Ovary (tissue), 9 donors: ENCODE data around the gene STAC2. TPM values are rescaled to one million over a fixed set of nuclear protein-coding genes. Genes with fewer than 3 reads are reported as not detected.

Source experiments
- DNase-seq, 5 donors: peaks; one replicate each; pipeline ENCODE4 v3.0.0-alpha.2; 2019 to 2020
- H3K27ac ChIP-seq, 2 donors: fragments of 200-600 bp; one replicate each; pipeline versions ENCODE4 v1.5.1 to v1.8.0; 2019 to 2022
- H3K27me3 ChIP-seq: fragments of 200-600 bp; one replicate; pipeline ENCODE4 v1.8.0; 2022
- H3K36me3 ChIP-seq: fragments of 200-600 bp; sonication (generic); one replicate; pipeline ENCODE4 v1.5.1; 2019
- H3K4me1 ChIP-seq: one replicate; pipeline ENCODE4 v1.8.1; 2013; ENCODE audit warnings: mild to moderate bottlenecking, moderate library complexity; ENCODE audit not compliant: insufficient read depth
- H3K4me3 ChIP-seq: fragments of 200-600 bp; sonication (generic); one replicate; pipeline ENCODE4 v1.5.1; 2017
- H3K9me3 ChIP-seq, 2 donors: fragments of 200-600 bp in 1 of 2; sonication (generic) in 1 of 2; one replicate each; pipeline versions ENCODE4 v1.5.1 to v1.8.1; 2013 to 2019; ENCODE audit warnings: mild to moderate bottlenecking in 1 of 2, moderate library complexity in 1 of 2
- CTCF ChIP-seq, 3 donors: fragments of 450-650 bp in 2 of 3; fragments of 200-600 bp in 1 of 3; IDR thresholded peaks; one replicate each; pipeline versions ENCODE4 v1.5.1 to v1.8.0; 2016 to 2022; ENCODE audit warnings: antibody characterized with exemption in 3 of 3, mild to moderate bottlenecking in 1 of 3
- EP300 ChIP-seq: sonication (generic); formaldehyde crosslinking; IDR thresholded peaks from one replicate; pipeline ENCODE4 v1.6.1; 2017; ENCODE audit warnings: antibody characterized with exemption
- POLR2A ChIP-seq: fragments of 450-650 bp; IDR thresholded peaks from one replicate; pipeline ENCODE4 v1.6.1; 2017; ENCODE audit warnings: antibody characterized with exemption, mild to moderate bottlenecking, moderate library complexity
- WGBS, 3 donors: extraction: QIAGEN DNeasy Blood & Tissue Kit in 1 of 3; methylation state at CpG; one replicate each; pipeline versions ENCODE4 v1.1.5 to v1.1.7; 2013 to 2017; 5-methylcytosine and 5-hydroxymethylcytosine counted together
- intact Hi-C, 4 donors: fragments of 100-400 bp; cut with DNase I; formaldehyde crosslinking; loops; one replicate each; pipeline versions ENCODE4 v1.11.0 to v1.15.1; 2022 to 2023
- polyA plus RNA-seq, 2 donors: library from polyadenylated mRNA; stranded (reverse); fragments of 200-250 nt in 1 of 2; fragments of 350-450 nt in 1 of 2; fragmentation: Illumina TruSeq in 1 of 2; extraction: RNeasy Lipid Tissue Mini Kit (QIAGEN cat#74804) in 1 of 2; gene quantifications; one replicate each; pipeline ENCODE4 v1.2.3, GENCODE V29; 2013 to 2014
- total RNA-seq, 7 donors: library from RNA; depleted of rRNA in 2 of 7; stranded (reverse); fragments of >200 nt in 2 of 7; fragmentation: NEBNext Ultra II Directional in 3 of 7; extraction: Animal tissue kit (Norgen Biotek cat#: 25700) in 3 of 7; gene quantifications; one replicate each; pipeline versions ENCODE4 v1.1.0 to v1.2.4, GENCODE V29; 2016 to 2023
- donor health status: DM: no; HTN: no; CAD: no; lungs with moderate emphysema.
- donor health status: DM: no; HTN: no; CAD: no.
- donor health status: Bipolar disorder and iron deficiency.
- donor health status: DM: yes; HTN: yes; CAD: no.
- donor health status: DM: no; HTN: no; CAD: no.
- donor health status: DM: yes; HTN: yes; CAD: no.

Gene STAC2
- total and polyA plus RNA-seq, 9 donors: 0.29 to 5.4 (median 0.70) TPM; not detected in 1

- TF ChIP-seq EP300 (no peak), POLR2A (no peak), CTCF (IDR thresholded peaks at IDR 0.05) (no peak)
- no peaks in the 10 kb centered on the region for H3K9me3 ChIP-seq
- no peaks in the 10 kb centered on the region for H3K4me1 ChIP-seq
- no peaks in the 10 kb centered on the region for H3K27me3 ChIP-seq
- no peak overlapping the region for H3K4me3 ChIP-seq
- no peak for DNase-seq
- WGBS, 3 donors: 22 to 26% (median 25%) methylated on average over 16 of the region's 16 CpGs
- intact Hi-C loops: loop anchor here in 3 of 4 donors (5.0 to 10.0 kb wide), 6 partner anchors 32 to 275 kb away; partner anchors contain the start of genes ARL5C (in 1 of the 3), CACNB1 (in 1 of the 3) and FBXO47 (in 1 of the 3)
- no peaks in the 10 kb centered on the region for H3K36me3 ChIP-seq
- no peak overlapping the region for H3K27ac ChIP-seq
Measured at GRCh38 chr17:39239640-39240314, 14.0 kb upstream of the STAC2 start.

- TF ChIP-seq POLR2A: no peak
- intact Hi-C loops: loop anchor here in 2 of 4 donors (10.0 kb wide), 2 partner anchors 74 to 254 kb away; partner anchors contain the start of gene ARL5C (in 1 of the 2)
- DNase-seq: no peak
- no peak overlapping the region for H3K27ac ChIP-seq
- H3K4me3 ChIP-seq: no peak overlapping the region
- H3K27me3 ChIP-seq: no peaks in the 10 kb centered on the region
- H3K9me3 ChIP-seq: no peaks in the 10 kb centered on the region
- WGBS, 3 donors: 47 to 54% (median 51%) methylated on average over 13 to 15 of the region's 15 CpGs
- H3K36me3 ChIP-seq: no peaks in the 10 kb centered on the region
- no peaks in the 10 kb centered on the region for H3K4me1 ChIP-seq
Measured at GRCh38 chr17:39238311-39238972, 12.7 kb upstream of the STAC2 start.

GRCh38 chr17:39237586-39237985 lies 11.8 kb upstream of the STAC2 start:
- H3K27me3 ChIP-seq: no peaks in the 10 kb centered on the region
- no peaks in the 10 kb centered on the region for H3K4me1 ChIP-seq
- no peak overlapping the region for H3K4me3 ChIP-seq
- intact Hi-C loops: loop anchor here in 2 of 4 donors (10.0 kb wide), 2 partner anchors 73 to 253 kb away; partner anchors contain the start of gene ARL5C (in 1 of the 2)
- TF ChIP-seq CTCF (IDR thresholded peaks at IDR 0.05): no peak
- no peaks in the 10 kb centered on the region for H3K36me3 ChIP-seq
- H3K9me3 ChIP-seq: no peaks in the 10 kb centered on the region
- no peak overlapping the region for H3K27ac ChIP-seq
- 82 to 89% (median 87%) methylated on average over 6 to 7 of the region's 7 CpGs for WGBS, 3 donors
- DNase-seq: no peak

GRCh38 chr17:39236981-39237441 lies 11.3 kb upstream of the STAC2 start:
- no peaks in the 10 kb centered on the region for H3K27me3 ChIP-seq

More at GRCh38 chr17:39236981-39237441, 11.3 kb upstream of the STAC2 start:
- 75 to 86% (median 77%) methylated on average over 6 of the region's 6 CpGs for WGBS, 3 donors
- no peak for DNase-seq
- no peaks in the 10 kb centered on the region for H3K36me3 ChIP-seq
- H3K9me3 ChIP-seq: no peaks in the 10 kb centered on the region
- intact Hi-C loops: loop anchor here in 2 of 4 donors (10.0 kb wide), 2 partner anchors 72 to 252 kb away; partner anchors contain the start of gene ARL5C (in 1 of the 2)
- H3K27ac ChIP-seq: no peak overlapping the region
- no peak for TF ChIP-seq POLR2A
- no peak for TF ChIP-seq EP300
- no peak for TF ChIP-seq CTCF (IDR thresholded peaks at IDR 0.05)
- H3K4me3 ChIP-seq: no peak overlapping the region
- H3K4me1 ChIP-seq: no peaks in the 10 kb centered on the region
